ENCODE data around the gene PHF12. TPM values are rescaled to one million over a fixed set of nuclear protein-coding genes. Genes with fewer than 3 reads are reported as not detected.

Gene PHF12
- total RNA-seq, 1 donor from 2014 or later = 54.5 TPM

- intact Hi-C loops (cut with DNase I) = no loop called here
- no peaks in the 10 kb centered on the region for H3K36me3 ChIP-seq
- DNase-seq (ENCODE audit: extremely low spot score in 2 of 2) = no peak
- H3K9me3 ChIP-seq = no peaks in the 10 kb centered on the region
- no peak for TF ChIP-seq POLR2A (IDR thresholded peaks at IDR 0.05)
- no peak overlapping the region for H3K4me3 ChIP-seq
- no peaks in the 10 kb centered on the region for H3K27me3 ChIP-seq
- peaks cover 7% of the 10 kb centered on the region for H3K4me1 ChIP-seq
- no peak overlapping the region for H3K27ac ChIP-seq
These were observed 16.2 kb upstream of the PHF12 start for GRCh38 chr17:28967221-28968135.

DNA sequence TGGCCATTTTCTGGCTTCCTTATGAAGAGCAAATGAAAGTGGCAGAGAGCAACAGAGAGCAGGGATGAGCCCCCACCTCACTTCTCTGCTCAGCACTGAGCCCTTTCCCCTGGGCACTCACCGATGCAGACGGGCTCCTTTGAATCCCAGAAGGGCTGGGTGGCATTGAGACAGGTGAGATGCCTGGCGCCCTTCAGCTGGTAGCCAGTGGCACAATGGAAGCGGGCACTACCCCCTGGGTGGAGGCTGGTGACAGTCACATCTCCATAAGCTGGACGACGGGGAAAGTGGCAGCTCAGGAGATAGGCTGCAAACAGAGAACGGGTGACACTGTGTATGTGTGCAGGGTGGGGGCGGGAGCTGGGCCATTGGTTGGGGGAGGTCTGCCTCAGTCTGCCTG lies 12.5 kb upstream of the PHF12 start:
- Histone ChIP-seq H3K27me3 (no peaks in the 10 kb centered on the region), H3K9me3 (no peaks in the 10 kb centered on the region), H3K36me3 (no peaks in the 10 kb centered on the region), H3K4me3 (no peak overlapping the region), H3K27ac (no peak overlapping the region), H3K4me1 (no peaks in the 10 kb centered on the region)
- DNase-seq (ENCODE audit: extremely low spot score in 2 of 2) = no peak
- intact Hi-C loops (cut with DNase I) = loop anchor here (2.0 kb wide), 1 partner anchor 147 kb away; no protein-coding TSS in a partner anchor
- TF ChIP-seq POLR2AphosphoS5 (IDR thresholded peaks at IDR 0.05; ENCODE audit: insufficient read depth in 1 of 2, low read depth in 1 of 2) (no peak), POLR2A (IDR thresholded peaks at IDR 0.05) (no peak)
- TF ChIP-seq, protein P1, sequence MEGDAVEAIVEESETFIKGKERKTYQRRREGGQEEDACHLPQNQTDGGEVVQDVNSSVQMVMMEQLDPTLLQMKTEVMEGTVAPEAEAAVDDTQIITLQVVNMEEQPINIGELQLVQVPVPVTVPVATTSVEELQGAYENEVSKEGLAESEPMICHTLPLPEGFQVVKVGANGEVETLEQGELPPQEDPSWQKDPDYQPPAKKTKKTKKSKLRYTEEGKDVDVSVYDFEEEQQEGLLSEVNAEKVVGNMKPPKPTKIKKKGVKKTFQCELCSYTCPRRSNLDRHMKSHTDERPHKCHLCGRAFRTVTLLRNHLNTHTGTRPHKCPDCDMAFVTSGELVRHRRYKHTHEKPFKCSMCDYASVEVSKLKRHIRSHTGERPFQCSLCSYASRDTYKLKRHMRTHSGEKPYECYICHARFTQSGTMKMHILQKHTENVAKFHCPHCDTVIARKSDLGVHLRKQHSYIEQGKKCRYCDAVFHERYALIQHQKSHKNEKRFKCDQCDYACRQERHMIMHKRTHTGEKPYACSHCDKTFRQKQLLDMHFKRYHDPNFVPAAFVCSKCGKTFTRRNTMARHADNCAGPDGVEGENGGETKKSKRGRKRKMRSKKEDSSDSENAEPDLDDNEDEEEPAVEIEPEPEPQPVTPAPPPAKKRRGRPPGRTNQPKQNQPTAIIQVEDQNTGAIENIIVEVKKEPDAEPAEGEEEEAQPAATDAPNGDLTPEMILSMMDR (IDR thresholded peaks at IDR 0.05) = no peak

DNA sequence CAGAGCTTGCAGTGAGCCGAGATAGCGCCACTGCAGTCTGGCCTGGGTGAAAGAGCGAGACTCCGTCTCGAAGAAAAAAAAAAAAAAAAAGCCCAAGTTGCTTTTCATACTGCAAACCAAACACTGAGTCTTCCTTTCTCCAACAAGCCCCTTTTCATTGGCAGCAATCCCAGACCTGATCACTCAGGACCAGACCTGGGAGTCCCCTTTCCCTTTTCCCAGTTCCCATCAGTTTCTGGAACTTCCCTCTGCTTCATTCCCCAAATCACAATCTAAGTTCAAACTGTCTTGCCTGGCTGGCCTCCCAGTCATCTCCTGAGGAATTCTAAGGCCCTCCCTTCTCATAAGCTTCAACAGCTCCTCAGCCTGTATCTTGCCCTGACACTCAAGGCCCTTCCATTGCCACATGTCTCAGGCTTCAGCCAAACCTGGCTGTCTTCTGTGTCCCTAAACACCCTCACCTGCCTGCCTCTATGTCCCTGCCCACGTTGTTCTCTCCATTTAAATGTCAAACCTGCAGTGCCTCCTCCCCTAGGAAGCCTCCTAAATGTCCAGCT lies 11.8 kb upstream of the PHF12 start:
- DNase-seq (ENCODE audit: extremely low spot score in 2 of 2) = no peak
- TF ChIP-seq POLR2A (IDR thresholded peaks at IDR 0.05) (no peak), POLR2AphosphoS5 (IDR thresholded peaks at IDR 0.05; ENCODE audit: insufficient read depth in 1 of 2, low read depth in 1 of 2) (no peak)
- TF ChIP-seq, protein P1 (IDR thresholded peaks at IDR 0.05) = no peak
- no peaks in the 10 kb centered on the region for H3K27me3 ChIP-seq
- no peak overlapping the region for H3K27ac ChIP-seq
- H3K36me3 ChIP-seq = no peaks in the 10 kb centered on the region
- intact Hi-C loops (cut with DNase I) = no loop called here
- H3K4me1 ChIP-seq = no peaks in the 10 kb centered on the region
- H3K9me3 ChIP-seq = no peaks in the 10 kb centered on the region
- H3K4me3 ChIP-seq = no peak overlapping the region

DNA sequence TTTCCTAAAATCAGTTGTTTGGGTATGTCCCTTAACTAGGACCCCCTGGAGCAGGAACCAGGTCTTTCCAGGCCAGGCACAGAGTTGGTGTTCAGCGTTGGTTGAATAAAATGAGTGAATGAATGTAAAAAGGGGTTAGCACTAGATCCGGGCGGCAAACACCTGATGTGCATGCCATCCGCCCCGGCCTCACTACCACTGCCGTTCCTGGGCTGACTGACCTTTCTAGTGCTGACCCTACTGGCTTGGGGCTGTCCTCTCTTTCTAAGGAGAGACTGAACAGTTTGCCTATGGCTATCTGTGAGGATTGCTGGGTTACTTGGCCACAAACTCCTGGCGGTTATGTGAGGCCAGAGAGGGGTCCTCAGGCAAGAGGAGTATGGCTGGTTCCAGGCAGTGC lies 10.1 kb upstream of the PHF12 start:
- H3K4me1 ChIP-seq = no peaks in the 10 kb centered on the region
- intact Hi-C loops (cut with DNase I) = no loop called here

DNA sequence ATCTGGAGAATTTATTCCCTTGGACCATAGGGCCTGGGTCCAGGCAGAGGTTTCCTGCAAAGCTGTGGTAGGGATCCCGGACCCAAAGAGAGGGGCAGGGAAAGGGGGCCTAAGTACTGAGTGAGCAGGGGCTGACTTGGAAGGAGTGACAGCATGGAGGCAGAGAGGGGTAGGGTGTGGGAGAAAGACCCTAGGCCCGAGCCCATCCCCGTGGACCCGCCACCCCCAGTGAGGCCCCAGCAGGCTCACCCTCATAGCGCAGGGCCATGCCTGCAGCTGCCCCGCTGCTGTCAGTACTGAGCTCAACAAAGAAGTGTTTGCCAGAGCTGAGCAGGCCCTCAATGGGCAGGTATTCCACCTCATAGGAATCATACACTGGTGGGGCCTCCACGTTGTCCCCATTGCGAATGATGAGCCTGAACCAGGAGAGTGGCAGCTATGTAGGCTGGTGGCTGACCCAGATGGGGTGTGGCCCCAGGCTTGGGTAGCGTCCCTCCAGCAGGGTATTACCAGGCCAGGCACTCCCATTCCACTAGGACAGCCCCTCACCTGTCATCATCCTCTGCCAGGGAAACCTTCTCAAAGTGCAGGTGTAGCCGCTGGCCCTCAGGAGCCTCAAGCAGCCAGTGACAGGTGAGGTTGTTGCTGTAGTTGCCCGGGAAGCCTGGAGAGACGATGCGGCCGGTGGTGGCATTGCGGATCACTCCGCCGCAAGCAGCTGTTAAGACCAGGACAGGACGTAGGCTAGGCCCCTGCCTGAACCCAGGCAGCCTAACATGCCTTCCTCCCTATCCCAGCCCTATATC lies 9.1 kb upstream of the PHF12 start:
- H3K4me1 ChIP-seq = no peaks in the 10 kb centered on the region
- no peak overlapping the region for H3K27ac ChIP-seq
- H3K27me3 ChIP-seq = no peaks in the 10 kb centered on the region
- no peak overlapping the region for H3K4me3 ChIP-seq
- intact Hi-C loops (cut with DNase I) = no loop called here
- no peak for DNase-seq (ENCODE audit: extremely low spot score in 2 of 2)
- H3K36me3 ChIP-seq = no peaks in the 10 kb centered on the region
- no peaks in the 10 kb centered on the region for H3K9me3 ChIP-seq
- no peak for TF ChIP-seq POLR2A (IDR thresholded peaks at IDR 0.05)
- no peak for TF ChIP-seq POLR2AphosphoS5 (IDR thresholded peaks at IDR 0.05; ENCODE audit: insufficient read depth in 1 of 2, low read depth in 1 of 2)
- TF ChIP-seq, protein P1 (IDR thresholded peaks at IDR 0.05) = no peak

More for the DNA sequence above, 10.1 kb upstream of the PHF12 start:
- no peaks in the 10 kb centered on the region for H3K36me3 ChIP-seq
- H3K27ac ChIP-seq = no peak overlapping the region
- no peaks in the 10 kb centered on the region for H3K9me3 ChIP-seq
- no peak overlapping the region for H3K4me3 ChIP-seq
- no peaks in the 10 kb centered on the region for H3K27me3 ChIP-seq
- no peak for DNase-seq (ENCODE audit: extremely low spot score in 2 of 2)
- TF ChIP-seq POLR2AphosphoS5 (IDR thresholded peaks at IDR 0.05; ENCODE audit: insufficient read depth in 1 of 2, low read depth in 1 of 2) = no peak
- TF ChIP-seq, protein P1 (IDR thresholded peaks at IDR 0.05) = no peak
- TF ChIP-seq POLR2A (IDR thresholded peaks at IDR 0.05) = no peak
